ENCODE measurements around the gene ZNF19.

ZNF19 gene

DNA sequence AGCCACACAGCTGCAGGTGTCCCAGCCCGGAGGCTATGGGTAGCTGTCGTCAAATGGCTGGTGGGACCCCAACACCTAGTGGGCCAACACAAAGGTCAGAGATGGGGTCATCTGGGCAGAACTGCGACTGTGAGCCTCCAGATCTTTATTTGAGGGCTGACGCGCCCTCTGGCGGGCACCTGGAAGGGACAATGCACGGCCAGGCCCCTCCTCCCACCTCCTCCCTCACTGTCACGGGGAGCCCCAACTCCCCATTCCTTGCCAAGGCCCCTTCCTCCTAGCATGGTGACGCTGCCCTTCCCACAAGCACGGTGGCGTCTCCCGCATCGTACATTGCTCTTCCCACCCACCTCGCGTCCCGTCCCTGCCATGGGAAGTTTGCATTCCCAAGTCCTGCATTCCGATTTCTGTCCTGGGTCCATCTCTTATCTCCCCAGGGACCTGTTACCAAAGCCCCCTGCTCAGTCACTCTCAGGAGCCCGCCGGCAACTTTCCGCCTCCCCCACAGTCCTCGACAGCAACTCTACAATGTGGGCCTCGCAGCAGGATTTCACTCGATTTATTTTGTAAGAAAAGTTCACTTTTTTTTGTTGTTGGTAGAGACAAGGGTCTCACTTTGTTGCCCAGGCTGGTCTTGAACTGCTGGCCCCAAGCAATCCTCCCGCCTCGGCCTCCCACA is 48.3 kb downstream of the ZNF19 start:
- no peak for DNase-seq

DNA sequence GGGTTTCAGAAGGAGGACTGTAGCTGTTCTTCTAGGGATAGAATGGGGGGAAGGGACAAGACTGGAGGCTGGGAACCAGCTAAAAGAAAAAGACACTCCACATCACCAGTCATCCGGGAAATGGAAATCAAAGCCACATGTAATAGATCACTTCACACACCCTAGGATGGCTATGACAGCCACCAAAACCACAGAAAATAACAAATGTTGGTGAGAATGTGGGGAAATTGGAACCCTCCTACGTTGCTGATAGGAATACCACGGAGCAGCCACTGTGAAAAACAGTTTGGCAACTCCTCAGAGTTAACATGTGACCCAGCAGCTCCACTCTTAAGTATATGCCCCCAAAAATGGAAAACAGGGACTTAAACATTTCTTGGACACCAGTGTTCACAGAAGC is 49.6 kb downstream of the ZNF19 start:
- no peak for DNase-seq

DNA sequence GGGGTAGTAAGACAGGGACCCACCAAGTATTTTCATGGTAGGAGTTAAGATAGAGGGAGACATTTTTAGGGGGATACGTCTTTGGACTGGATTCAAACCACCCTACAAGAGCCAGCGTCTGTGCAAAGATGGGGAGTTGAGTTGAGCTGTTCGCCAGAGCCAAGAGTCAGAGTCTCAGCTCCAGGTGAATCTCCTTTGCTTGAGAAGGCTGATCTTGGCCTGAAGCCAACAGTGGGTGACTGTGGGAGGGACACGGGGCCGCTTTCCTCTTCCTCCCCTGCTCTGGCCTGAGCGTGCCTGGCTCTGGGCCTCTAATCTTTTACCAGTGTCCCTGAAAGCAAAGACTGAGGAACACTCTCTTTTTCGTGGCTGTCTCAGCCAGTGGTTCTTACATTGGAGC is 52.7 kb downstream of the ZNF19 start:
- no peak for DNase-seq

- no peak for DNase-seq
Observed at GRCh38 chr16:71432906-71433305, 56.2 kb downstream of the ZNF19 start.

GRCh38 chr16:71431991-71432390 is 57.1 kb downstream of the ZNF19 start:
- DNase-seq, result no peak

GRCh38 chr16:71431176-71431575 is 57.9 kb downstream of the ZNF19 start:
- DNase-seq, result no peak

GRCh38 chr16:71430744-71431143 is 58.4 kb downstream of the ZNF19 start:
- no peak for DNase-seq

- DNase-seq, result no peak
Observed at GRCh38 chr16:71429581-71429980, 59.5 kb downstream of the ZNF19 start.

GRCh38 chr16:71428883-71429282 is 60.2 kb downstream of the ZNF19 start:
- DNase-seq, result no peak

- DNase-seq, result no peak
Observed at GRCh38 chr16:71428385-71428784, 60.7 kb downstream of the ZNF19 start.

- no peak for DNase-seq
Observed at GRCh38 chr16:71426880-71427615, 62.1 kb downstream of the ZNF19 start.

DNA sequence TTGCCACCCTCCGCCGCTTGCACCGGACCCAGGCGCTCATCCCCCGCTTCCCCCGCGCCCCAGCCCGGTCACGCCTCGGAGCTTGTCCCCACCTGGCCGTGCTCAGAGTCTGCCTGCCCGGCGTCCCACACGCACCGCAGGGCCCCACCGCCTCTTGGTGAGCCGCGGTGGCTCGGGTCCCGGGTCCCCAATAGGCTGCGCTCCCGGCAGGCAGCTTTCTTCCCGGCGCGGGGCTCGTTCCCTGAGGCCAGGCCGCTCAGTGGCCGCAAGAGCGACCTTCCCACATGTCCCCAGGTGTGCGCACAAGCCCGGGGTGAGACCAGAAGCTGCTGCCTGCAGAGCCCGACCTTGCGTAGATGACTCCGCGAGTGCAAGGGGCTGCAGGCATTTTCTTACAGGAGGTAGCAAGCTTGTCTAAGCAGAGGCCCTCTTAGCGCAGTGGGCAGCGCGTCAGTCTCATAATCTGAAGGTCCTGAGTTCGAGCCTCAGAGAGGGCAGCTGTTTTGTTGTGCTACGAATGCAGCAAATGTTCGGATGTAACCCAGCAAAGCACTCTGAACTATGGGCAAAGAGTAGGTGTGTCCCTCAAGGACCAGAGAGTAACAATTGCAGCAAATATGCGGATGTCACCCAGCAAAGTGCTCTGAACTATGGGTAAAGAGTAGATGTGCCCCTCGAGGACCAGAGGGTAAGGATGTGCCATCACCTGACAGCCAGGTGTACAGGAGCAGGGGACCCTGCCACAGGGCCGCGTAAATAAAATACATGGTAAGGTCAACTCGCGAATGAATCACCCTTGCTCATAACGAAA is 62.9 kb downstream of the ZNF19 start:
- DNase-seq, result peak in 1 of 2 donors; percentile 14

DNA sequence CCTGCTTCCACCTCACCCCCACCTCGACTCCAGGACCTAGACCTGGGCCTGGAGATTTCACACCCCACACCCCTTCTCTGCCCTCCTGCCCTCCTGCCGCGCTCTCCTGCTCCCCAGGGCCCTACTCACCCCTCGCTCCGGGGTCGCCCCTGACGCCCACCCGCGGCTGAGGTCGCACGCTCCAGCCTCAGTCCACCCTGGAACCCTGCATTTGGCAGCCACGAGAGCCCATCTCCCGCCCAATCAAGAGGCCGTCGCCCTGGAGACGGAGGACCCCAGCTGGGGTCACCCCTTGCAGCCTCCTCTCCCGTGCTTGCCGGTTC is 63.4 kb downstream of the ZNF19 start:
- DNase-seq, result no peak

GRCh38 chr16:71424626-71425025 is 64.5 kb downstream of the ZNF19 start:
- DNase-seq, result no peak

GRCh38 chr16:71423865-71424264 is 65.3 kb downstream of the ZNF19 start:
- DNase-seq, result no peak

All from CD4-positive, alpha-beta T cell treated with Interleukin-4 for 1 hour (primary cell).